ENCODE data around the gene SETMAR. TPM values are rescaled to one million over a fixed set of nuclear protein-coding genes. Genes with fewer than 3 reads are reported as not detected.

SETMAR gene
- total and polyA plus RNA-seq, 2 of the 13 experiments (the other 11 are each of a cell fraction or from before 2014, with no cell fraction given), result 7.0 to 16.7 TPM

- TF ChIP-seq KLF12 (CRISPR knock-in tag; IDR thresholded peaks at IDR 0.05; ENCODE audit: borderline replicate concordance) (peak; percentile 25; the same call in 1 of the 2 replicates), ZNF331 (CRISPR knock-in tag; IDR thresholded peaks at IDR 0.05) (peak; percentile 34; the same call in 1 of the 2 replicates), ZNF770 (CRISPR knock-in tag; IDR thresholded peaks at IDR 0.05) (peak; percentile 53; the same call in 1 of the 2 replicates), RELA (CRISPR knock-in tag; IDR thresholded peaks at IDR 0.05) (no peak), NR0B2 (CRISPR knock-in tag; IDR thresholded peaks at IDR 0.05) (0 out of 2 replicates have a peak, but pooled peaks have one; percentile 62), SP2 (CRISPR knock-in tag; IDR thresholded peaks at IDR 0.05) (no peak), ZNF142 (CRISPR knock-in tag; IDR thresholded peaks at IDR 0.05) (peak; percentile 64; the same call in 1 of the 2 replicates), ZNF574 (CRISPR knock-in tag; IDR thresholded peaks at IDR 0.05) (peak; percentile 80), MXD1 (CRISPR knock-in tag; IDR thresholded peaks at IDR 0.05) (peak; percentile 68), ZFP90 (CRISPR knock-in tag; IDR thresholded peaks at IDR 0.05; ENCODE audit: borderline replicate concordance) (peak; percentile 65; the same call in 1 of the 2 replicates), ZNF691 (CRISPR knock-in tag; IDR thresholded peaks at IDR 0.05; ENCODE audit: borderline replicate concordance, low read depth) (peak; percentile 60; the same call in 1 of the 2 replicates), KMT2B (CRISPR knock-in tag; IDR thresholded peaks at IDR 0.05) (peak; percentile 85), ZNF746 (CRISPR knock-in tag; IDR thresholded peaks at IDR 0.05) (no peak; the same call in 1 of the 2 replicates), GABPB1 (CRISPR knock-in tag; IDR thresholded peaks at IDR 0.05) (peak; percentile 83)
These were observed at the start of gene SETMAR (continued) for GRCh38 chr3:4303187-4304123.
